ENCODE measurements around the gene HMG20B. TPM values are rescaled to one million over a fixed set of nuclear protein-coding genes. Genes with fewer than 3 reads are reported as not detected.

The HMG20B gene
- total RNA-seq, 1 donor from 2014 or later = 99.7 TPM

GRCh38 chr19:3537101-3537437, 35.7 kb upstream of the HMG20B start:
- no peak for DNase-seq (ENCODE audit: low read depth, low spot score)

DNA sequence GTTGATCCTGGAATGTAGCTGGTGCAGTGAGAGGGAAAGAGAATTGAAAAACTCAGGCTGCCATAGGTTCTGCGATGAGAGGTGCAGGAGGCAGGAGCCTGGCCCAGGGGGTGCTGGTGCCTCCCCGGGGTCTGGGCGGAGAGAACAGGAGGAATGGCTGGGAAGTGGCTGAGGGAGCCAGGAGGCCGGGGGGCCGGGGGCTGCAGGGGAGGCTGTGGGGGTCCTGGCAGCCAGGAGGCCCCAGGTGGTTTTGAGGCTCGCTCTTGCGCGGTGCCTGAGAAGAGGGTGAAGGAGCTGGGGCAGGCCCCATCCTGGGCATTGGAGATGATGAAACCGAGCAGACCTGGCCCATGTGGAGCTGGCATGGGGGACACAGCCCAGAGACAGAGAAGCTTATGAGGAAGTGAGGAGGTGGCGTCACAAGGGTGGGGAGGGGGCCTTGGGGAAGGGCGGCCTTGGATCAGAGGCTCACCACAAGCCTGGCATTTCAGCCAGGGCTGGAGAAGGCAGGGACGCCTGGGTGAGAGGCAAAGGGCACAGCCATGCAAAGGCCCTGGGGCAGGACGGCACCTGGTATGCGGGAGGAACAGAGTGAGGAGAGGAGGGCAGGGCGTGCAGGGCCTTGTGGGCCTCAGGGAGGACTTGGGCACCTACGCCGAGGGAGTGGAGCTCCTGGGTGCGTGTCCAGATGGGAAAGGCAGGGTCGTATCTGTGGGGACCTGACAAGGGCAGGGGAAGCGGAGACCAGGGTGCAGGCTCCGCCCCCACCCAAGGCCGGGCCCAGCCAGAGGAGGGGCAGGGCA, 35.1 kb upstream of the HMG20B start:
- no peak for DNase-seq (ENCODE audit: low read depth, low spot score)

- DNase-seq (ENCODE audit: low read depth, low spot score) = no peak
These were observed 34.4 kb upstream of the HMG20B start for GRCh38 chr19:3538258-3538929.

- no peak for DNase-seq (ENCODE audit: low read depth, low spot score)
These were observed 33.6 kb upstream of the HMG20B start, which contains the start of gene TEKTIP1 for GRCh38 chr19:3538965-3539755. Gene TEKTIP1 (plus strand): TSS chr19:3539174. CDS start chr19:3539178, 4 bp downstream.

DNA sequence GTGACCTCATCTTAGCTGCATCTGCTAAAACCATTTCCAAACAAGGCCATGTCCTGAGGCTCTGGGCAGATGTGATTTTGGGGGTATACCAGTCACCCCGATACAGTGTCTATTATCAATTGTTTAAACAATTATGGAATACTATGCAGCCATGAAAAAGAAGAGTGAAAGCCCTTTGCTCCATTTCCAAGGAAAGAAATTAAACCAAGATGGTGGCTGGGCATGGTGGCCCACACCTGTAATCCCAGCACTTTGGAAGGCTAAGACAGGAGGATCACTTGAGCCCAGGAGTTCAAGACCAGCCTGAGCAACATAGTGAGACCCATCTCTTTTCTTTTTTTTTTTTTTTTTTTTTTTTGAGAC, 33.0 kb upstream of the HMG20B start:
- no peak for DNase-seq (ENCODE audit: low read depth, low spot score)

GRCh38 chr19:3543150-3544057, 29.3 kb upstream of the HMG20B start:
- DNase-seq (ENCODE audit: low read depth, low spot score) = no peak

DNA sequence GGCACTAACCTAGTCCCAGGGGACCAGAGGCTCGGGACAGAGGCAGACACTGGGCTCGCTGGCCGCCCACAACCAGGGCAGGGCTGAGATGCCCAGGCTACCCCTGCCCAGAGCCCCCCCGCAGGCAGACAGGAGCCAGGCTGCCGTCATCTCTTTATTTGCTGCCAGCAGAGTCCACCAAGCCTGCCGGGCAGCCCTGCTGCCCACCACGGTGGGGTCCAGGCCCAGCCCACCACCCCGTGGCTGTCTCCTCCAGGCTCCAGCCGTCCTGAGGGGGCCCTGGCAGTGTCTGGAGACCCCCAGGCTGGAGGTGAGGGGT, 28.7 kb upstream of the HMG20B start:
- DNase-seq (ENCODE audit: low read depth, low spot score) = no peak

GRCh38 chr19:3544742-3545668, 27.7 kb upstream of the HMG20B start:
- no peak for DNase-seq (ENCODE audit: low read depth, low spot score)

GRCh38 chr19:3545669-3546034, 27.1 kb upstream of the HMG20B start:
- no peak for DNase-seq (ENCODE audit: low read depth, low spot score)

- no peak for DNase-seq (ENCODE audit: low read depth, low spot score)
These were observed 26.6 kb upstream of the HMG20B start for GRCh38 chr19:3546119-3546518.

- DNase-seq (ENCODE audit: low read depth, low spot score) = no peak
These were observed 25.4 kb upstream of the HMG20B start for GRCh38 chr19:3547301-3547731.

DNA sequence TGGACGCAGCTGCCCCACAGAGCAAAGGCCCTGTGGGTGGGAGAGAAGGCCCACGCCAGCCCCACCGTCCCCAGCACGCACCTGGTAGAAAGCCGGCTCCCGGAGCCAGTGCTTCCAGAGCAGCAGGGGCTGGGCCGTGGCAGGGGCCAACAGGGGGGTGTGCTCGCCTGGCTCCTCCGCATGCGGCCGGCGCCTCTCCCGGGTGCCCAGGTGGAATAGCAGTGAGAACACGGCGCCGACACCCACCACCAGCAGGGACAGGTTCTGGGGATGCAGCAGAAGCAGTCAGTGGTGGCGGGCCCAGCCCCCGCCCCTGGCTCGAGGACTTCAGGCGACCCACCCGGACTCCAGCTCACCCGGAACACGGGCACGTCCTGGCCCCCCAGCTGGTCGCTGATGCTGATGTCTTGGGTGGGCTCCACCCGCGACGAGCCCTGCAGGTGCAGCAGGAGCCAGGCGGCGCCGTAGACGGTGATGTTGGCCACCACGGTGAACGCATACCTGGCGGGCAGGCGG, 24.9 kb upstream of the HMG20B start:
- DNase-seq (ENCODE audit: low read depth, low spot score) = no peak

DNA sequence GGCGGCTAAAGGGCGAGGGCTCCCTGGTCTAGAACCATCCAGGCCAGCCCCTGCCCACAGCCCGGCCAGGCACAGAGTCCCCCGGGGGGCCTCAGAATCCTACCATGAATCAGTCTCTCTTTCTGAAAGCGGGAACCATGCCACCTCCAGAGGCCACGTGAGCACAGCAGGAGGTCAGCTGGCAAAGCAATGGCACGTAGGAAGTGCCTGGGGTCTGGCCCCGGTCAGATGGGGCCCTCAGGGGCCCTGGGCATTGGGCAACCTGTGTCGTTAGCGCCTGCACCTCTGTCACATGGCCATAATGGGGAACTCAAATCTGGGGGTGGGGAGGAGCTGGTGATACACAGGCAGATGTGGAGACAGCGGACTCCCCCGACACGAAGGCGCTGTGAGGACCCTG, 24.1 kb upstream of the HMG20B start:
- no peak for DNase-seq (ENCODE audit: low read depth, low spot score)

GRCh38 chr19:3549816-3550215, 22.9 kb upstream of the HMG20B start:
- DNase-seq (ENCODE audit: low read depth, low spot score) = no peak

DNA sequence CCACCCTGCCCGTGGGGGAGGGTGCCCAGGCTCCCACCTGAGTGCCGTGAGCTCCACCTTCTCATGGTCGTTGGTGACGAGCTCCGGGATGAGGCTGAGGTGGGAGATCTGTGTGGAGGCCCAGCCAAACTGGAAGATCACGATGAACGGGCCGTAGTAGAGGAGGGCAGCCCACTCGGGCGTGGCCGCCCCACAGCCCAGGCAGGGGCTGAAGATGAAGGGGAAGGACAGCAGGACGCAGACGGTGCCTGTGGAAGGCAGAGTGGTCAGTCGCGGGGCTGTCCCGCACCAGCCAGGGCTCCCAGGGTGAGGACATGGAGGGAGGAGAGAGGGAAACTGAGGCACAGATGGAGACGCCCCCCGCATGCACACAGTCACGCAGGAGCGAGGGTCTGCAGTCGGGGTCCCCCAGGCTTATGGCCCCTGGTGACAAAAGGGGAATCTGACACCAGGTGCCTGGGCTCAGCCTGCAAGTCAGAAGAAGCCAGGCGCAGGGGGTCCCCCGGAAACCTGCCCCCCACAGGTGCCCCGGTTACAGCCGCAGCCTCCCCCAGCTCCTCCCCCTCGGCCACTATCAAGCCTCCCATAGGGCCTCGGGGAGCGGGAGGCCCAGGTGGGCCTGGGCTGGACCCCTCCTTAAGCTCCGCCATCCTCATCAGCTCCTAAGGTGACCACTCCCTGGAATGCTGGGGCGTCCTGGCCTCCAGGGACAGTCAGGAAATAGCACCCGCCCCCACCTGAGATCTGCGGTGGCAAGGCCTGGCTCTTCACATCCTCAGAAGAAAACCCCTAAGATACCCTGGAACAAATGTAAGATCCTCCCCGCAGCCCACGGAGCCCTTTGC, 21.6 kb upstream of the HMG20B start:
- no peak for DNase-seq (ENCODE audit: low read depth, low spot score)

DNA sequence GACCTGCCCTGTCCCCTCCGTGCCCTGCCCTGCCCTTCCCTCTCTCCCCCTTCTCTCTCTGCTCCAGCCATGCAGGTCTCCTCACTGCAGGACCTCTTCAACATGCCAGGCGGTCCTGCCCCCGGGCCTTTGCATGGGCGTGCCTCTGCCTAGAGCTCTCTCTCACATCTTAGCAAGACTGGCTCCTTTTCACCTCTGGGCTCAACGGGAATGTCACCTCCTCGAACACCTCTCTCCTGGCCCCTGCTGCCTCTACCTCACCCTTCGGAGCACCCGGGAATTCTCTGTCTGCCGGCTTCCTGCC, 21.0 kb upstream of the HMG20B start:
- no peak for DNase-seq (ENCODE audit: low read depth, low spot score)

GRCh38 chr19:3554254-3555083, 18.3 kb upstream of the HMG20B start:
- DNase-seq (ENCODE audit: low read depth, low spot score) = no peak

- DNase-seq (ENCODE audit: low read depth, low spot score) = no peak
These were observed 16.9 kb upstream of the HMG20B start for GRCh38 chr19:3555653-3556422.
